ENCODE results near the gene CACNA2D3.

Gene CACNA2D3

GRCh38 chr3:54857343-54857742, 735.0 kb downstream of the CACNA2D3 start:
- DNase-seq (ENCODE audit: insufficient read length, low spot score) (no peak), FAIRE-seq (no peak)
- TF ChIP-seq CTCF (IDR thresholded peaks at IDR 0.05; ENCODE audit: insufficient read depth, missing control alignments): no peak

- no peak for FAIRE-seq
- TF ChIP-seq CTCF (IDR thresholded peaks at IDR 0.05; ENCODE audit: insufficient read depth, missing control alignments): no peak
- DNase-seq (ENCODE audit: insufficient read length, low spot score): no peak
Observed at GRCh38 chr3:54858093-54858785, 735.9 kb downstream of the CACNA2D3 start.

GRCh38 chr3:54859184-54859583, 736.8 kb downstream of the CACNA2D3 start:
- no peak for TF ChIP-seq CTCF (IDR thresholded peaks at IDR 0.05; ENCODE audit: insufficient read depth, missing control alignments)
- no peak for DNase-seq (ENCODE audit: insufficient read length, low spot score)
- no peak for FAIRE-seq

GRCh38 chr3:54861248-54862067, 739.1 kb downstream of the CACNA2D3 start:
- DNase-seq (ENCODE audit: insufficient read length, low spot score): no peak
- no peak for TF ChIP-seq CTCF (IDR thresholded peaks at IDR 0.05; ENCODE audit: insufficient read depth, missing control alignments)
- FAIRE-seq: no peak

- DNase-seq (ENCODE audit: insufficient read length, low spot score) (no peak), FAIRE-seq (no peak)
- TF ChIP-seq CTCF (IDR thresholded peaks at IDR 0.05; ENCODE audit: insufficient read depth, missing control alignments): no peak
Observed at GRCh38 chr3:54862526-54862925, 740.2 kb downstream of the CACNA2D3 start.

- DNase-seq (ENCODE audit: insufficient read length, low spot score) (no peak), FAIRE-seq (no peak)
- no peak for TF ChIP-seq CTCF (IDR thresholded peaks at IDR 0.05; ENCODE audit: insufficient read depth, missing control alignments)
Observed at GRCh38 chr3:54863366-54863765, 741.0 kb downstream of the CACNA2D3 start.

GRCh38 chr3:54863786-54864185, 741.4 kb downstream of the CACNA2D3 start:
- FAIRE-seq: no peak
- no peak for TF ChIP-seq CTCF (IDR thresholded peaks at IDR 0.05; ENCODE audit: insufficient read depth, missing control alignments)

More at GRCh38 chr3:54863786-54864185, 741.4 kb downstream of the CACNA2D3 start:
- no peak for DNase-seq (ENCODE audit: insufficient read length, low spot score)

Measured in D721Med (cell line).